Thyroid gland (tissue), 4 donors: ENCODE data around the gene TOMT.

ENCODE experiments used
- CTCF ChIP-seq, 6 experiments: fragments of 200-600 bp in 3 of 6; fragments of 450-650 bp in 3 of 6; sonication (generic) in 3 of 6; IDR thresholded peaks; one replicate each; pipeline ENCODE4 v1.5.1; 2016 to 2019; ENCODE audit warnings: antibody characterized with exemption in 6 of 6, mild to moderate bottlenecking in 2 of 6, inconsistent platforms in 1 of 6, moderate library complexity in 1 of 6
- POLR2A ChIP-seq, 2 donors: fragments of 450-650 bp; IDR thresholded peaks; one replicate each; pipeline ENCODE4 v1.6.1; 2017; ENCODE audit warnings: antibody characterized with exemption in 2 of 2, mild to moderate bottlenecking in 2 of 2, moderate library complexity in 1 of 2

GRCh38 chr11:72144807-72145565 lies 39.3 kb downstream of the TOMT start:
- no peak for TF ChIP-seq CTCF (IDR thresholded peaks at IDR 0.05)
- TF ChIP-seq POLR2A (IDR thresholded peaks at IDR 0.05) = no peak
